ENCODE results near the gene RNFT2.

GRCh38 chr12:116760622-116761020, 22.5 kb downstream of the RNFT2 start:
- TF ChIP-seq POLR2A (IDR thresholded peaks at IDR 0.05; ENCODE audit: low read length) (no peak), GATA1 (IDR thresholded peaks at IDR 0.05; ENCODE audit: low read depth, low read length) (no peak)

Measured in erythroblast (primary cell).